ENCODE data around the gene MYL4.

DNA sequence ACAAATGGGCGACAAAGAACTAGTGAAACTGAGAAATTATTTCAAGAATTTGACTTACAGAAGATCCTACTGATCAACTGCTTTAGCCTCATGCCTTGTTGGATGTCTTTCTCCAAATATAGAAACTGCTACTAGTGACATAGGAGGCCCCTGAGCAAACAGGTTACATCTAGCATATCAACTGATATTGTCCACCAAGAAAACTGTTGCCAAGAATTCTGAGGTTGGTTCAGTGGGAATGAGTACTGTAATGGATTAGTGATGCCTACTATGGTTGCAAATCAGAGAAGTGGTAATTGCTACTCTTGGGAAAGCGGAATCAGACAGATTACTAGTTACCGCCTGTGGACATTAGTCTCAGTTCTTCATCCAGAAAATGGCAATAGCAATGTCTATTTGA is 30.0 kb upstream of the MYL4 start:
- no peak for TF ChIP-seq EZH2 (IDR thresholded peaks at IDR 0.05; ENCODE audit: low read length, unreplicated experiment)
- TF ChIP-seq, protein P1, sequence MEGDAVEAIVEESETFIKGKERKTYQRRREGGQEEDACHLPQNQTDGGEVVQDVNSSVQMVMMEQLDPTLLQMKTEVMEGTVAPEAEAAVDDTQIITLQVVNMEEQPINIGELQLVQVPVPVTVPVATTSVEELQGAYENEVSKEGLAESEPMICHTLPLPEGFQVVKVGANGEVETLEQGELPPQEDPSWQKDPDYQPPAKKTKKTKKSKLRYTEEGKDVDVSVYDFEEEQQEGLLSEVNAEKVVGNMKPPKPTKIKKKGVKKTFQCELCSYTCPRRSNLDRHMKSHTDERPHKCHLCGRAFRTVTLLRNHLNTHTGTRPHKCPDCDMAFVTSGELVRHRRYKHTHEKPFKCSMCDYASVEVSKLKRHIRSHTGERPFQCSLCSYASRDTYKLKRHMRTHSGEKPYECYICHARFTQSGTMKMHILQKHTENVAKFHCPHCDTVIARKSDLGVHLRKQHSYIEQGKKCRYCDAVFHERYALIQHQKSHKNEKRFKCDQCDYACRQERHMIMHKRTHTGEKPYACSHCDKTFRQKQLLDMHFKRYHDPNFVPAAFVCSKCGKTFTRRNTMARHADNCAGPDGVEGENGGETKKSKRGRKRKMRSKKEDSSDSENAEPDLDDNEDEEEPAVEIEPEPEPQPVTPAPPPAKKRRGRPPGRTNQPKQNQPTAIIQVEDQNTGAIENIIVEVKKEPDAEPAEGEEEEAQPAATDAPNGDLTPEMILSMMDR (conservative IDR thresholded peaks at IDR 0.05; ENCODE audit: low read depth, low read length), result no peak

All from PC-3 (cell line).